ENCODE data around the gene PROCA1.
"Not testable (repeated sequence)": the region's sequence is repeated elsewhere in the genome, so short reads cannot be mapped to it uniquely, and the experiment has no call there.

PROCA1 gene

GRCh38 chr17:28725660-28726225 is 14.1 kb upstream of the PROCA1 start:
- peak; percentile 71 for DNase-seq

- DNase-seq, result no peak
Observed at GRCh38 chr17:28725166-28725659, 13.5 kb upstream of the PROCA1 start.

DNA sequence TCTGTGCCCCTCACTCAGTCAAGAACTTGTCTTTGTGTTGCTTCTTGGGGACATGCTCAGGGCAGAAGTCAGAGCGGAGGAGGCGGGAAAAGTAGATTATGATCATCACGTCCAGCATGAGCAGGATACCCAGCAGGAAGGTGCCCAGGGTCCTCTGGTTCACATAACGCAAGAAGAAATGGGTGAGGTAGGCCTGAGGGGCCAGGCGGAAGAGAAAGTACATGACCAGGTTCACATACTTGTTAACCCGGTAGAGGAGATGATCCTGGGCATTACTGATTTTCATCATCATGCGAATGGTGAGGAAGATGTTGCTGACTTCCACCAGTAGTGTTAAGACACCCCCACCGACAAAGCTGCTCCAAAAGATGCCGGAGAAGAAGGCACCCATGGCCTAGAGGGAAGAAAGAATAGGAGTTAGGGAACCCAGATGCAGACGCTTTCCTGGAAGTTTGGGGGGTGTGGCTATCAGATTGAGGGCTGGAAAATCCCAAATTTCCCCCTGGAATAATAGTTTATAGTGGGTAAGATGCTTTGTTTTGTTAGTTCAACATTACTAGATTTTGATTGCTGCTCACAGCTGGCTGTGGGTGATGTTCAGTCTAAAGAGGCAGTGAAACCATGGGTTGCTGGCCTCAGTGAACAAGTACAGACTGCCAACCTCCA is 12.9 kb upstream of the PROCA1 start:
- no peak for DNase-seq

DNA sequence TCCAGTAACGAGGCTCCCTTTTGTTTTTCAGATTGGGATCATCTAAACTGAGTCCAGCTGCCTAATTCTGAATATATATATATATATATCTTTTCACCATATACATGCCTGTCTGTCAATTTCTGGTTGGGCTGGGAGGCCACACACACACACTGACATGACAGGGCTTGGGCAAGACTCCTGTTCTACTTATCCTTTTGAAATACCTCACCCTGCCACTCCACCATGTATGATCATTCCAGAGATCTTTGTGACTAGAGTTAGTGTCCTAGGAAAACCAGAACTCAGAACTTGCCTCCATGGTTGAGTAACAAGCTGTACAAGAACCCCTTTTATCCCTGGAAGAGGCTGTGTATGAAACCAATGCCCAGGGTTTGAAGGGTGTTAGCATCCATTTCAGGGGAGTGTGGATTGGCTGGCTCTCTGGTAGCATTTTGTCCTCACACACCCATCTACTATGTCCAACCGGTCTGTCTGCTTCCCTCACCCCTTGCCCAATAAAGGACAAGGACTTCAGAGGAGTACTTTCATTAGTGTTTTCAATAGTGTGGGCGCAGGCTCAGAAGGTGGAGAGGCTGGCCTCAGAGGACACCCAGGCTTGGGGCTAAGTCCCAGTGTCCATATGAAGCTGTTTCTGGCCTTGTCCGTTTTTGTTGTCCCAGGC is 12.3 kb upstream of the PROCA1 start:
- not testable (repeated sequence) for DNase-seq

DNA sequence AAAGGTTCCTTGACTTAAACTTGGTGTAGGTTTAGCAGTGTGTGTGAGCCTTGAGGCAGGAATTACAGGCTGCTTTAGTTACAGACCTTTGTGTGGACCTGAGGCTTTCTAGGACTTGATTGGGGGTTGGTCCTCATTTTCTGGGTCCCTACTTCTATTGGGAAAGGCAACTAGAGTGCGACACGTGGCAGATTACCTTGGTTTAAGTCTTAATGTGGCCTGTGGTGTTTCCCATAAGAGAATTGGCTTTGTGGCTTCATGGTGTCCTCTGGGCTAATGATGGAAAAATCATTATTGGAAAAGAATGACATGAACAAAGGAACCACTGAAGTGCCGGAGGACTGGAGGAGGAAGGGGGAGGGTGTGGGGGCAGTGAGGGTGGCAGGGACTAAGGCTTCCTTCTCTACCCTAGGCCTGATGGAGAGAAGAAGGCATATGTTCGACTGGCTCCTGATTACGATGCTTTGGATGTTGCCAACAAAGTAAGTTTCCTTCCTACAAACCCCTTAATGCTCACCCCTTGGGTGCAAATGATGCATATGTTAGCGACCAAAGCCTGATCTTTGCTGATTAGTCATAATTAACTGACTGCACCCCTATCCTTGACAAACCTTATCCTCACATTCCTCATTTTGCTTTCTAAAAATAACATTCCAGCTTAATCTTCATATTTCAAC is 11.6 kb upstream of the PROCA1 start:
- DNase-seq, result no peak

- DNase-seq, result no peak
Observed at GRCh38 chr17:28722417-28723158, 10.9 kb upstream of the PROCA1 start.

- not testable (repeated sequence) for DNase-seq
Observed at GRCh38 chr17:28720997-28721329, 9.3 kb upstream of the PROCA1 start.

DNA sequence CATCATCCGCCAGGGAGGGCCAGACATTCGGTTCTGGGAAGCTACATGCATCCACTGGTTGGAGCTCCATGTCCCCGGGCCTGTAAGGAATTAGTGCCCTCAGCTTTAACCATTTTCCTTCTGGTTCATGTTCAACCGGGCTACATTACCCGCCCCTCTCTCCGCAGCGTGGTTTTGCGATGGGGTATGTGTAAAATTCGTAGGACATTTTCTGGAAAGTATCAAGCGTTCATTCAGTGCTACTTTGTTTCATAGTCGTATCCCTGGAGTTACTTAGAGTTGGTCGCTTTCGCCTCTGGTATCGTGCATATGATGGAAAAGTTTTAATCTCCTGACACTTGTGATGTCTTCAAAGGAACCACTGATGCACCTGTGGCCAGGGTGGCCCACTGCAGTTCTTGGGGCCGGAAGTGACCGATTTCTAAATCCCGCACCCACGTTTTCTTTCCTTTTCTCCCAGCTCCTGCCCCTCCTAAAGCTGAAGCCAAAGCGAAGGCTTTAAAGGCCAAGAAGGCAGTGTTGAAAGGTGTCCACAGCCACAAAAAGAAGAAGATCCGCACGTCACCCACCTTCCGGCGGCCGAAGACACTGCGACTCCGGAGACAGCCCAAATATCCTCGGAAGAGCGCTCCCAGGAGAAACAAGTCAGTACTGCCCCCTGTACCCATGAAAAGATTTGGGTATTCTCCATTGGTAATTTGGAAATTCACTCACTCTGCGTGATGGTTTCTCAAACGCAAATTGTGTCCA is 8.7 kb upstream of the PROCA1 start:
- peak; percentile 25 for DNase-seq

- DNase-seq, result no peak
Observed at GRCh38 chr17:28719021-28719433, 7.3 kb upstream of the PROCA1 start.

DNA sequence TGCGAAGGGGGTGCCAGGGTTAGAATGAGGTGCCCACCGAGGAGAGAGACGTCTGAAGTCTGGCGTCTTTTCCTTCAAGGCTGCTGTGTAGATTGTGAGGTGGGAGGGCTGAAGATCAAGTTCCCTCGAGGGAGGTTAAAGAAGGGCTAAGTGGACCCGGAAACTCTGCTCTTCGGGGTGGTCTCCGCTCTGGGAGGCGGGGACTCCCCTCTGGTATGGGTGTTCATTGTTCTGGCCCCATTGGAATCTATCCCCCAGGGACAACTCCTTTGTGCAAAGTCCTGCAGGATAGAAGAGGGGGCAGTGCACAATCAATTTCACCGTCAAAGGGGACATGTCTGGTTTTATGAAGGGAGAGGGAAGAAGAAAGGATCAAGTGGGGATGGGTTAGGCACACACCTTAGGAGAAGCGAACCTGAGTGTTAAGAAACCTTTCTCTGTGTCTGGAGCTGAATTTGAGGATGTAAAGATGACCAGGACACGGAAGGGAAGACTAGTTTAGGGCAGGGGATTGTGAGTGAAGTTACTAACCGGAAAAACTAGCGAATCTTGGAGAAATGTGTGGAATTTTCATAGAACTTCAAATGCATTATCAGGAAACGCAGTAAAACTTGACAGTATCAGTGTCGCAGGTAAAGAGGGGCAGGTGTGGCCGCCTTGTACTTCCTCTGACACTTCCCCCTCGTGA is 6.8 kb upstream of the PROCA1 start:
- DNase-seq, result no peak

DNA sequence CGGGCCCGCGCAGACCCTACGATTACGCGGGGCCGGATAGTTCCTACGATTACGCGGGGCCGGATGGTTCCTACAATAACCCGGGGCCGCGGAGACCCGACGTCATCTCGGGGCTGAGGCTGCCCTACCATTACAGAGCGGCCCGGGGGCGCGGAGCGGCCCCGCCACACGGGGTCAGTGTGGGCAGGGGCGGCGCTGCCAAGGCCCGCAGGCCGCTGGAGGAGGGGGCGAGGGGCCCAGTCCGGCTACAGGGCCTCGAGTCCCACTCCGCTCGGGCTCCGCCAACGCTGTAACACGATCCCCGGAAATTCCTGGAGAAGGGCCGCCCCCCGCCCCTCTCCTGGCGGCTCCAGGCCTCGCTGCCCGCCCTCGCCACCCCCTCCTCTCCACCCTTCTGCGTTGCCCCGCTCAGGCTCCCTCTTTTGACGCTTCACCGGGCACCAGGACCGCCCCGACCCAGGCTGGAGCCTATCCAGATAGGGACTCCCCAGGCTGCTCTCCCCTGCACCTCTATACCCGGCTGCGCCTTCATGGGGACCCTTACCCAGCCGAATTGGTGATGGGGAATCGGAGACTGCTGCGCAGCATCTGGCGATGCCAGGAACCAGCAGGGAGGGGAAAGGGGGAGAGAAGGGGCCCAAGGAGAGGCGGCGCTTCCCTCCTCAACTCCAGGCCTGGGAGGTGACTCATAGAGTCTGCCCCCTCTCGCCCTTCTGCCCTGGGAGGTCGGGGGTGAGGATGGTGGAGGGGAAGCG is 6.1 kb upstream of the PROCA1 start, which contains the start of gene RAB34:
Gene RAB34 (minus strand): TSS at position 291 of the 755 bp plus-strand sequence. CDS start 602 bp downstream, outside the sequence.
- no peak for DNase-seq

DNA sequence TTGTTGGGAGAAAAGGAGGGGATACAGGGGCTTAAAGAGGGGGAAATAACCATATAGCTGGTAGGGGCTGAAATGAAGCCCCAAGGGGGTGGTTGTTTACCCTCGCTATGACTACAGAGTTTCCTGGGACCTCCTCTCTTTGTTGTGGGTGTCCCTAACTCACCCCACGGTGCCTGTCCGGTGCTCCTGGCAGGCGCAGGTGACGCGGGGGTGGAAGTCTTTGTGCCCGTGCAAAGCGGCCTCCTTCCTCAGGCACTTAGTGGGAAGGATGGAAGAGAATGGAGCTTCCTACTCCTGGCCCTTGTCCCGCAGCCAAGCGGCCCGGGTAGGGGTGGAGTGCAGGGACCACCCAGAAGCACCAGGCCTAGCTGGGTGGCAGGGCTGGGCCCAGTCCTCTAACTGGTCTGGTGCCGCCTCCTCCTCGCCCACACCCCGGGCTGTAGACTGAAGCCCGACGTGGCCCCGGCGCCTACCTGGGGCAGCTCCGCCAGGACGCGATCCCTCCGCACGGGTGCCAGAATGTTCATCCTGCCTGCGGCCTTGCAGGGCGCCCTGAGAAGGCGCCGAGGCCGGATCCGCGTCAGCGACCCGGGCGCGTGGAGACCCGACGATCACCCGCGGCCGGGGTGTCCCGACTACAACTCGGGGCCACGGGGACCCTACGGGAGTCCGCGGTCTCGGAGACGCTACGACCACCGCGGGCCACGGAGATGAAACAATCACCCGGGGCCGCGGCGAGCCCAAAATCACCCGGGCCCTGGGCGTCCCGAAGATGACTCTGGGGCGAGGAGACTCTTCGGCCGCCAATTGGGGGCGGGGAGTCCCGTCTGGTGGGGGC is 5.3 kb upstream of the PROCA1 start:
- no peak for DNase-seq

- DNase-seq, result no peak
Observed at GRCh38 chr17:28715217-28715616, 3.5 kb upstream of the PROCA1 start.

DNA sequence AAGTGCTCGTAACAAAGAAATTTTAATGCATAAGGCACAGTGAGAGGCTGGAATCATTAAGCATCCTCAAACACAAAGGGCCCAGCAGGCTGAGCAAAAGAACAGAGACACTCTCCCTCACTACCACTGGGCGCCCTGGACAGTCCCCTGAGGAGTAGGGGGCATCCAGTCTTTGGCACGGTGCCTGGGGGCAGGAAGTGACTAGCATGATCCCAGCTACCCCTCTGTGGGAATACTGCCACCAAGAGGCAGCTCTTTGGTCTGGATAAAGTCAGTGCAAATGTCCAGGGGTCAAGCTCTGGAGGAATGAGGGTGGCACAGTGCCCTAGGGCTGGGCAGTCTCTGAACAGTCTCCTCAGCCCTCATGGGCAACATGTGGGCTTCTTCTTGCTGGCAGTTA is 2.6 kb upstream of the PROCA1 start:
- no peak for DNase-seq

GRCh38 chr17:28712705-28713415 is 1.2 kb upstream of the PROCA1 start:
- no peak for DNase-seq

DNA sequence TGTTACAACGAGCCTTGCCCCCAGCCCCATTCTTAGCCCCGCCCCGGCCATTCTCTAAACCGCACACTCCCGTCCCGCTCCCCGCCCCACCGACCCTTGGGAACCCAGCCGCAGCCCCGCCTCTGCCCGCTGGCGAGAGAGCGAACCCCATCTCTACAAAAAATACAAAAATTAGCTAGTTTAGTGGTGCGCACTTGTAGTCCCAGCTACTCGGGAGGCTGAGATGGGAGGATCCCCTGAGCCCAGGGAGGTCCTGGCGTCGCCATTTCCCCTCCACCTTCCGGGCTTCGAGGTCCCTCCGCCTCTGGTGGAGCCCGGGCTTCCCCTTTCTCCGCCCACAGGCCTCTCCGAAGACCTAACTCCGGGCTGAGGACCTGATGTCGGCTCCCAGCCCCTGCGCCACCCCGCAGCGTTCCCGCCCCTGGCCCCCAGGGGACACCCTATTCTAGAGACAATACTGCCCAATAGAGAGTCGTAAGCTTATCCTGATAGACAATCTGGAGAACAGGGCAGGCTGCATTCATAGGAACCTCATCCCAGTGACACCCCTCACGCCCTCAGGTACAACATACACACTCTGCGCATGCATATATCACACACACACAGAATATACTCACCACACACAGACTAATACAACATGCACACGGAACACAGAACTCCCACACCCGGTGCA is 480 bp upstream of the PROCA1 start:
- peak; percentile 65 for DNase-seq

- peak; percentile 80 for DNase-seq
Observed at GRCh38 chr17:28710861-28711722, 596 bp downstream of the PROCA1 start.

- DNase-seq, result no peak
Observed at GRCh38 chr17:28707339-28707720, 4.4 kb downstream of the PROCA1 start.

Measured in stimulated activated naive CD4-positive, alpha-beta T cell treated with Interleukin-2 at 50 U/mL for 16 hours (primary cell).